ENCODE data around the gene SLC22A6.

DNA sequence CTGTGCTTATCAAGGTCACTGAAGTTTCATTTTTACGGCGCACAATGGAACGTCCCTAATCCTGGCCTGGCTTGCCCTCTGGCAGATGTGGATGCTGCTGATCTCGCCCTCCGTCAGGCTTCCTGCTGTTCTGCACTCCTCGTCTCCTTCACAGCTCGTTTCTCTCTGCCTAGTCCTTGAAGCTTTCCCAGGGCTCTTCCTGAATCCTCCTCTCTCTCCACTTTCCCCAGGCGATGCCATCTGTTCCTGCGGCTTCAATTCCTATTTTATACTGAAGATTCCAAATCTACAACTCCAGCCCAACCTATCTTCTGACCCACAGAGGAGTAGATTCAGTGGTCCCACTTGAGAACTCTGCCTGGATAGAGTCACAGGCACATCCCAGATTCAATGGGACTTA, 16.7 kb upstream of the SLC22A6 start:
- TF ChIP-seq, protein P1, sequence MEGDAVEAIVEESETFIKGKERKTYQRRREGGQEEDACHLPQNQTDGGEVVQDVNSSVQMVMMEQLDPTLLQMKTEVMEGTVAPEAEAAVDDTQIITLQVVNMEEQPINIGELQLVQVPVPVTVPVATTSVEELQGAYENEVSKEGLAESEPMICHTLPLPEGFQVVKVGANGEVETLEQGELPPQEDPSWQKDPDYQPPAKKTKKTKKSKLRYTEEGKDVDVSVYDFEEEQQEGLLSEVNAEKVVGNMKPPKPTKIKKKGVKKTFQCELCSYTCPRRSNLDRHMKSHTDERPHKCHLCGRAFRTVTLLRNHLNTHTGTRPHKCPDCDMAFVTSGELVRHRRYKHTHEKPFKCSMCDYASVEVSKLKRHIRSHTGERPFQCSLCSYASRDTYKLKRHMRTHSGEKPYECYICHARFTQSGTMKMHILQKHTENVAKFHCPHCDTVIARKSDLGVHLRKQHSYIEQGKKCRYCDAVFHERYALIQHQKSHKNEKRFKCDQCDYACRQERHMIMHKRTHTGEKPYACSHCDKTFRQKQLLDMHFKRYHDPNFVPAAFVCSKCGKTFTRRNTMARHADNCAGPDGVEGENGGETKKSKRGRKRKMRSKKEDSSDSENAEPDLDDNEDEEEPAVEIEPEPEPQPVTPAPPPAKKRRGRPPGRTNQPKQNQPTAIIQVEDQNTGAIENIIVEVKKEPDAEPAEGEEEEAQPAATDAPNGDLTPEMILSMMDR (IDR thresholded peaks at IDR 0.05), result no peak
- no peak for TF ChIP-seq POLR2AphosphoS5 (IDR thresholded peaks at IDR 0.05)

Measured in prostate gland (tissue), 2 donors.